Measurements from ENCODE around the gene SPTLC3. TPM values are rescaled to one million over a fixed set of nuclear protein-coding genes. Genes with fewer than 3 reads are reported as not detected.

SPTLC3 gene
- total and polyA plus RNA-seq, 2 donors: 3.4 to 3.8 TPM

GRCh38 chr20:12968472-12968871 lies 40.3 kb upstream of the SPTLC3 start:
- Histone ChIP-seq H3K36me3 (ENCODE audit: control insufficient read depth in 2 of 2, insufficient read depth in 2 of 2, low read length in 1 of 2) (no peaks in the 10 kb centered on the region), H3K4me1 (ENCODE audit: control insufficient read depth in 2 of 2, insufficient read depth in 2 of 2, low read length in 2 of 2) (peaks cover 20 to 22% of the 10 kb centered on the region in 2 donors), H3K27ac (ENCODE audit: low read depth in 1 of 2, low read length in 1 of 2) (no peak overlapping the region), H3K27me3 (ENCODE audit: control insufficient read depth in 2 of 2, insufficient read depth in 1 of 2, low read length in 1 of 2) (no peaks in the 10 kb centered on the region), H3K9me3 (ENCODE audit: control insufficient read depth in 2 of 2, insufficient read depth in 1 of 2, low read length in 1 of 2) (no peaks in the 10 kb centered on the region), H3K4me3 (ENCODE audit: low read length in 2 of 2) (no peak overlapping the region)
- WGBS: 89% methylated on average over 4 of the region's 4 CpGs
- DNase-seq (ENCODE audit: low read depth in 6 of 9, low spot score in 9 of 9): peak in 1 of 9 donors; percentile 10

DNA sequence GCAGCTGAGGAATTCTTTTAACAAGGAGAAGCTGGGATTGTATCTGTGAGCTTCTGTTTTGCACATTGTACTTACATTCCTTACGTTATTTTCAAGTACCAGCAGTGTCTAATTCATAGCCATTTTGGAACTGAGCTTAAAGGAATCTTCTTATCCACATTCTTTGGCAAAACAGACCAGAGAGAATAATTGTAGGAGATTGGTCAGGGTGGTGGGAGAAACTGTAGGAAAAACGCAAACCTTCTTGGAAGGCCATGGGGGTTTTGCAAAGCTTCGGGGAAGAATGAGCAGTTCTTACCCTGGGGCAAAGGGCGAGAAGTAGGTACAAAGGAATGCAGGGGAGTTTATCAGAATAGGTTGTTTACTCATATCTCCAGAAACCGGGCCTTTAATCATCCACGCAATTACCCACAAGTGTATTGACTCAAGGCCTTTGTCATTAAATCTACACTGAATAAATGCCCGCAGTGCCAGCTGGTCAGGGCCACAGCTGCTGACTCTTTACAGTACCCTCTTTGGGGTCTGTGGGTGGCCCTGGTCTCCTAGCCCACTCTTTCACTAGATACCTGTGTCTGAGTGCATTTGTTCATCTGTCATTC lies 39.6 kb upstream of the SPTLC3 start:
- Histone ChIP-seq H3K4me3 (ENCODE audit: low read length in 2 of 2) (no peak overlapping the region), H3K27me3 (ENCODE audit: control insufficient read depth in 2 of 2, insufficient read depth in 1 of 2, low read length in 1 of 2) (no peaks in the 10 kb centered on the region), H3K27ac (ENCODE audit: low read depth in 1 of 2, low read length in 1 of 2) (no peak overlapping the region), H3K4me1 (ENCODE audit: control insufficient read depth in 2 of 2, insufficient read depth in 2 of 2, low read length in 2 of 2) (peaks cover 19 to 20% of the 10 kb centered on the region in 2 donors), H3K9me3 (ENCODE audit: control insufficient read depth in 2 of 2, insufficient read depth in 1 of 2, low read length in 1 of 2) (no peaks in the 10 kb centered on the region), H3K36me3 (ENCODE audit: control insufficient read depth in 2 of 2, insufficient read depth in 2 of 2, low read length in 1 of 2) (no peaks in the 10 kb centered on the region)
- DNase-seq (ENCODE audit: low read depth in 6 of 9, low spot score in 9 of 9): no peak
- WGBS: 98% methylated on average over 7 of the region's 7 CpGs

DNA sequence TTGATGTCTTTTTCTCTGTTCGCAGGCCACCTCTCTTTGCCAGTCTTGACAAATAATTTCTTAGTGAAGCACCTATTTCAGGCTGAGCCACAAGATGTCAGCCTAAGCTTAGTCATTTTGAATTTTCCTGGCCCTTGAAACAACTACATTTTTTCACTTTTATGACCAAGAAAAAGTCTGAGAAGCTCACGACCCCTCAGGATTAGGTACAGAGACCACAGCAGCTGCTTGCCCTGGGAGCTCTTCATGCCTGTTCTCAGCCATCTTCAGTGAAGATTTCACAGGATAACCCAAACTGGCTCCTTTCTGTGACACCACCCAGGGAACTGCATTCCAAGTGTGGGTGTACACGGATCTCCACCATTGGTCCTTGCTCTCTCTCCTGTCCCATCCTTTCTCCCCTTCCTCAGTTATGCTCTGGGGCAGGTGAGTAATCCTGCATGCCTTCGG lies 38.4 kb upstream of the SPTLC3 start:
- Histone ChIP-seq H3K27ac (ENCODE audit: low read depth in 1 of 2, low read length in 1 of 2) (no peak overlapping the region), H3K9me3 (ENCODE audit: control insufficient read depth in 2 of 2, insufficient read depth in 1 of 2, low read length in 1 of 2) (no peaks in the 10 kb centered on the region), H3K27me3 (ENCODE audit: control insufficient read depth in 2 of 2, insufficient read depth in 1 of 2, low read length in 1 of 2) (no peaks in the 10 kb centered on the region), H3K4me3 (ENCODE audit: low read length in 2 of 2) (no peak overlapping the region), H3K36me3 (ENCODE audit: control insufficient read depth in 2 of 2, insufficient read depth in 2 of 2, low read length in 1 of 2) (no peaks in the 10 kb centered on the region), H3K4me1 (ENCODE audit: control insufficient read depth in 2 of 2, insufficient read depth in 2 of 2, low read length in 2 of 2) (peaks cover 6 to 12% of the 10 kb centered on the region in 2 donors)
- 69% methylated on average over 4 of the region's 4 CpGs for WGBS
- DNase-seq (ENCODE audit: low read depth in 6 of 9, low spot score in 9 of 9): peak in 3 of 9 donors; percentile 9 to 64 (median 48)

DNA sequence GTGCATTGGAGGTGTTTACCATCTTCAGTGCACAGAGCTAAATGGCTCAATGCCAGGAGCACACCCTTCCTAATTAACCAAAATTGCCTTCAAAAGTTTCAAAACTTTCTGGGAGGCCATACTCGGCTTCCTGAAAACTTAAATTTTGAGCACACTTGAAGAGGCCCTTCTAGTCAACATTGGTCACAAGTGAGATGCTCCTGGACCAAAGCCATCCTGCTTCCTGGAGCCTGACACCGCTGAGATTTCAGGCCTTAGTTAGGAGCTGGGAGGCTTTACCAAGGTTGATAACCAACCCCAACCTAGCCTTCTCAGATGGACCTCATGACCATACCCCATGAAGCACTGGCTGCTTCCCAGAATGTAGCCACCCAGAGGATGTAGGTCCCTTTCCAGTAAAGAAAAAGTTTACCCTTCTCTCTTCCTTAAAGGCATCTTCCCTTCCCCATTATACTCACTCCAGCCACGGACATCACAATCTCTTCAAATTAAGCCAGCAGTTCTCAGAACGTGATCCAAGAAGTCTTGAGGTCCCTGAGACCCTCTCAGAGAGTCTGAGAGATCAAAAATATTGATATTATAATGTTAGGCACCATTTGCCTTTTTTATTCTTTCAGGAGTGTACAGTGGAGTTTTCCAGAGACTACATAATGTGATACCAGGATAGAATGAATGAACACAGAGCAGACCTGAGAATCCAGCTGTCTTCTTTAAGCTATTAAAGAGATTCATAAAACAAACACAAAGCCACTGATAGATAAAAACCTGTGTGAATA lies 32.8 kb upstream of the SPTLC3 start:
- 94% methylated on average over 4 of the region's 4 CpGs for WGBS

DNA sequence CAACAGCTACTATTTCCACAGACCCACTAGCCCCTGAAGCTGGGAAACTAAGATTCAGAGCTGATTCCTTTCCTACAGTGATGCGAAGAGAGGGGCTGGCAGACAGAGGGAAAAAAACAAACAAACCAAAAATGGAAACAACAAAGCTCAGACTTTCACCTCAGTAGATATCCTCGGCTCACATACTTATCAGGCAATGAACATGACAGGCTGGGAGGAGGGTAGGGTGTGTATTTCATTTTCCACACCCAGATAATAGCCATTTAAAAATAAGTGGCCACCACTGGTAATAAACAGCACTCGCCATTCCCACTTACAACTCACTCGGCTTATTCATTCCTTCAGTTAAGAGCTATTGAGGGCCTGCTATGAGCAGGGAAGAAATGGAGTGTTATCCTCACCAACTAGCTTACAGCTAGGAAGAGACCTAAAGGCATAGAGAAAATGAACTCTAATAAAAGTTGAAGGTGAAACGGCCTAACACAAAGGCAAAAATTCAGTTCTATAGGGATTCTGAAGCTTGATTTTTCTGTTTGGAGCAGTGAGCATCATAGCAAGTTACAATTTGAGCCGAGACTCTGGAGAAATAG lies 32.0 kb upstream of the SPTLC3 start:
- Histone ChIP-seq H3K4me3 (ENCODE audit: low read length in 2 of 2) (no peak overlapping the region), H3K9me3 (ENCODE audit: control insufficient read depth in 2 of 2, insufficient read depth in 1 of 2, low read length in 1 of 2) (no peaks in the 10 kb centered on the region), H3K27me3 (ENCODE audit: control insufficient read depth in 2 of 2, insufficient read depth in 1 of 2, low read length in 1 of 2) (no peaks in the 10 kb centered on the region), H3K4me1 (ENCODE audit: control insufficient read depth in 2 of 2, insufficient read depth in 2 of 2, low read length in 2 of 2) (no peaks in the 10 kb centered on the region), H3K27ac (ENCODE audit: low read depth in 1 of 2, low read length in 1 of 2) (no peak overlapping the region), H3K36me3 (ENCODE audit: control insufficient read depth in 2 of 2, insufficient read depth in 2 of 2, low read length in 1 of 2) (no peaks in the 10 kb centered on the region)
- 98% methylated on average over 6 of the region's 6 CpGs for WGBS
- no peak for DNase-seq (ENCODE audit: low read depth in 6 of 9, low spot score in 9 of 9)

More for the DNA sequence above, 32.8 kb upstream of the SPTLC3 start:
- H3K36me3 ChIP-seq (ENCODE audit: control insufficient read depth in 2 of 2, insufficient read depth in 2 of 2, low read length in 1 of 2): no peaks in the 10 kb centered on the region
- no peaks in the 10 kb centered on the region for H3K27me3 ChIP-seq (ENCODE audit: control insufficient read depth in 2 of 2, insufficient read depth in 1 of 2, low read length in 1 of 2)
- no peaks in the 10 kb centered on the region for H3K4me1 ChIP-seq (ENCODE audit: control insufficient read depth in 2 of 2, insufficient read depth in 2 of 2, low read length in 2 of 2)
- no peak overlapping the region for H3K4me3 ChIP-seq (ENCODE audit: low read length in 2 of 2)
- no peak overlapping the region for H3K27ac ChIP-seq (ENCODE audit: low read depth in 1 of 2, low read length in 1 of 2)
- DNase-seq (ENCODE audit: low read depth in 6 of 9, low spot score in 9 of 9): no peak
- H3K9me3 ChIP-seq (ENCODE audit: control insufficient read depth in 2 of 2, insufficient read depth in 1 of 2, low read length in 1 of 2): no peaks in the 10 kb centered on the region

GRCh38 chr20:12977328-12978125 lies 31.2 kb upstream of the SPTLC3 start:
- Histone ChIP-seq H3K36me3 (ENCODE audit: control insufficient read depth in 2 of 2, insufficient read depth in 2 of 2, low read length in 1 of 2) (no peaks in the 10 kb centered on the region), H3K27ac (ENCODE audit: low read depth in 1 of 2, low read length in 1 of 2) (no peak overlapping the region), H3K4me3 (ENCODE audit: low read length in 2 of 2) (no peak overlapping the region), H3K4me1 (ENCODE audit: control insufficient read depth in 2 of 2, insufficient read depth in 2 of 2, low read length in 2 of 2) (no peaks in the 10 kb centered on the region), H3K27me3 (ENCODE audit: control insufficient read depth in 2 of 2, insufficient read depth in 1 of 2, low read length in 1 of 2) (no peaks in the 10 kb centered on the region), H3K9me3 (ENCODE audit: control insufficient read depth in 2 of 2, insufficient read depth in 1 of 2, low read length in 1 of 2) (no peaks in the 10 kb centered on the region)
- 99% methylated on average over 3 of the region's 3 CpGs for WGBS
- no peak for DNase-seq (ENCODE audit: low read depth in 6 of 9, low spot score in 9 of 9)

GRCh38 chr20:12978126-12978394 lies 30.7 kb upstream of the SPTLC3 start:
- Histone ChIP-seq H3K9me3 (ENCODE audit: control insufficient read depth in 2 of 2, insufficient read depth in 1 of 2, low read length in 1 of 2) (no peaks in the 10 kb centered on the region), H3K27me3 (ENCODE audit: control insufficient read depth in 2 of 2, insufficient read depth in 1 of 2, low read length in 1 of 2) (no peaks in the 10 kb centered on the region), H3K4me1 (ENCODE audit: control insufficient read depth in 2 of 2, insufficient read depth in 2 of 2, low read length in 2 of 2) (no peaks in the 10 kb centered on the region), H3K4me3 (ENCODE audit: low read length in 2 of 2) (no peak overlapping the region), H3K36me3 (ENCODE audit: control insufficient read depth in 2 of 2, insufficient read depth in 2 of 2, low read length in 1 of 2) (no peaks in the 10 kb centered on the region), H3K27ac (ENCODE audit: low read depth in 1 of 2, low read length in 1 of 2) (no peak overlapping the region)
- WGBS: 99% methylated on average over 1 of the region's 1 CpG
- DNase-seq (ENCODE audit: low read depth in 6 of 9, low spot score in 9 of 9): no peak

DNA sequence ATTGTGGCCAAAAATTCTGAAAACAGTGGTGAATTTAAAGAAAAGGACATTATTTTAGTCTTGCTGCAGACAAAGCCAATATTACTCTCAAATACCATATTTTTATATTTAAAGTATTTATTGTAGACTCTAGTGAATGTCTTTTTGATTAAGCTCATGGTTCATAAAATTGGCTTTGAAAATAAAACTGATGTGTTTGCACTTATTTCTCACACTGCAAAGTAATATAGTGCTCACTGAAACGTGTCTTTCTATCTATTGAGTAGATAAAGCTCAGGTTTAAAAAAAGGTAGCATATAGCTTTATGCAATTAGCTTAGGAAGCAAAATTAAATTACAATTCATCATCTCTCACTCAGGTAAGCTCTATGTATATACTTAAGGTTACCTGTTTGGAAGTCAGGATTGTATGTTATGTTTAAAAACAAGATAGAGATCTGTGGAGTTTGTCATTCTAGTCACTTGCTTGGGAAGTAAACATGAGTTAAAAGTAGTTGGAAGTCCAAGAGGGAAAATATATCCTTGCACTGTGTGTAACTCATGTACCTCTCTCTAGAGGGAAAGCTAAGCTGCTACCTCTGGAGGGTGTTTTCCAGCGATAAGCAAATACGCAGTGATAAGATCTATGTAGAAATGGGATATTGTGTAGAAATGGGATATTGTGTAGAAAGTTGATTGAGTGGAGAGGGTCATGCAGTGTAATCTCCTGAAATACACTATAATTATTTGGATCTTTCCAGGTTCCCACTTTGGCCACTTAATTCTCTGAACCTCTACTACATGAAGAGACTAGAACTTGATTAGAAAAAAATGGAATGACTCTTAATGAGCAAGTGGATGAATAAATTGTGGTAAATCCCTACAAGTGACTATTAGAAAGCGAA lies 29.9 kb upstream of the SPTLC3 start:
- H3K36me3 ChIP-seq (ENCODE audit: control insufficient read depth in 2 of 2, insufficient read depth in 2 of 2, low read length in 1 of 2): no peaks in the 10 kb centered on the region
- no peaks in the 10 kb centered on the region for H3K9me3 ChIP-seq (ENCODE audit: control insufficient read depth in 2 of 2, insufficient read depth in 1 of 2, low read length in 1 of 2)
- no peak overlapping the region for H3K4me3 ChIP-seq (ENCODE audit: low read length in 2 of 2)
- 94% methylated on average over 4 of the region's 4 CpGs for WGBS
- no peak for DNase-seq (ENCODE audit: low read depth in 6 of 9, low spot score in 9 of 9)
- no peaks in the 10 kb centered on the region for H3K27me3 ChIP-seq (ENCODE audit: control insufficient read depth in 2 of 2, insufficient read depth in 1 of 2, low read length in 1 of 2)
- H3K4me1 ChIP-seq (ENCODE audit: control insufficient read depth in 2 of 2, insufficient read depth in 2 of 2, low read length in 2 of 2): peaks cover 0 to 1% of the 10 kb centered on the region in 2 donors
- H3K27ac ChIP-seq (ENCODE audit: low read depth in 1 of 2, low read length in 1 of 2): no peak overlapping the region
